IMR-90 (cell line): ENCODE data around the gene MTA3. TPM values are rescaled to one million over a fixed set of nuclear protein-coding genes. Genes with fewer than 3 reads are reported as not detected.

Experiments
- ATAC-seq: fragments of 200-7000 bp; cut with Tn5 transposase; 2 replicates; pipeline ENCODE4 v1.9.1; 2020; ENCODE audit warnings: low read depth, mild to moderate bottlenecking, moderate library complexity
- BruUV-seq: library from RNA; stranded (reverse); fragments of 400-500 nt; replicated peaks from 2 replicates; lab custom pipeline; 2021; lab: Mats Ljungman, UMichigan
- CTCF ChIA-PET: fragments of 300-600 bp; formaldehyde crosslinking; extraction: SDS; loops from one replicate; lab custom pipeline; 2021; ENCODE audit warnings: antibody characterized with exemption; lab: Yijun Ruan, JAX
- POLR2A ChIA-PET: fragments of 300-600 bp; sonication (Branson Sonifier 250); formaldehyde crosslinking; loops from one replicate; lab custom pipeline; 2022; ENCODE audit warnings: antibody characterized with exemption; ENCODE audit not compliant: unreplicated experiment; lab: Charles Lee
- DNase-seq: peaks from one replicate; pipeline ENCODE4 v3.0.0; 2013
- H2AFZ ChIP-seq: replicated peaks from 2 replicates; pipeline ENCODE3; 2013; ENCODE audit warnings: low read length, mild to moderate bottlenecking; ENCODE audit not compliant: poor library complexity
- H2AK5ac ChIP-seq: 2 replicates; pipeline ENCODE4 v1.6.1; 2013; ENCODE audit warnings: low read depth, low read length, inconsistent platforms
- H2AK9ac ChIP-seq: replicated peaks from 2 replicates; pipeline ENCODE3; 2013; ENCODE audit warnings: mild to moderate bottlenecking, low read depth, low read length, moderate library complexity; ENCODE audit not compliant: poor library complexity
- H2BK120ac ChIP-seq: 2 replicates; pipeline ENCODE4 v1.6.1; 2013; ENCODE audit warnings: low read depth, low read length, inconsistent platforms
- H2BK15ac ChIP-seq: 3 replicates; pipeline ENCODE4 v1.6.1; 2013; ENCODE audit warnings: low read depth, low read length, inconsistent platforms
- H2BK20ac ChIP-seq: 2 replicates; pipeline ENCODE4 v1.6.1; 2013; ENCODE audit warnings: low read depth, mild to moderate bottlenecking, inconsistent platforms, low read length, moderate library complexity
- H2BK5ac ChIP-seq: 2 replicates; pipeline ENCODE4 v1.6.1; 2013; ENCODE audit warnings: mild to moderate bottlenecking, low read depth, low read length, inconsistent platforms; ENCODE audit not compliant: poor library complexity, severe bottlenecking
- H3K14ac ChIP-seq: replicated peaks from 2 replicates; pipeline ENCODE4 v1.6.1; 2013; ENCODE audit warnings: low read depth, low read length, inconsistent platforms
- H3K18ac ChIP-seq: 2 replicates; pipeline ENCODE4 v1.6.1; 2013; ENCODE audit warnings: low read depth, low read length, control low read depth
- H3K23ac ChIP-seq: 2 replicates; pipeline ENCODE4 v1.6.1; 2013; ENCODE audit warnings: low read depth, low read length, inconsistent platforms
- H3K27ac ChIP-seq: 2 replicates; pipeline ENCODE4 v1.5.1; 2013; ENCODE audit warnings: mild to moderate bottlenecking, control low read depth, low read length; ENCODE audit not compliant: insufficient read depth
- H3K27me3 ChIP-seq: 2 replicates; pipeline ENCODE4 v1.6.1; 2013; ENCODE audit warnings: low read length; ENCODE audit not compliant: control insufficient read depth, insufficient read depth
- H3K36me3 ChIP-seq: 2 replicates; pipeline ENCODE4 v1.6.1; 2013; ENCODE audit warnings: low read length, mixed read lengths; ENCODE audit not compliant: control insufficient read depth, insufficient read depth
- H3K4ac ChIP-seq: 2 replicates; pipeline ENCODE4 v1.6.1; 2013; ENCODE audit warnings: low read depth, low read length, inconsistent platforms
- H3K4me1 ChIP-seq: 2 replicates; pipeline ENCODE4 v1.6.1; 2013; ENCODE audit warnings: low read length, mixed read lengths; ENCODE audit not compliant: control insufficient read depth, insufficient read depth
- H3K4me2 ChIP-seq: 2 replicates; pipeline ENCODE4 v1.6.1; 2013; ENCODE audit warnings: low read depth, mild to moderate bottlenecking, control low read depth, low read length, moderate library complexity
- H3K4me3 ChIP-seq: 2 replicates; pipeline ENCODE4 v1.5.1; 2013; ENCODE audit warnings: low read depth, mild to moderate bottlenecking, control low read depth, low read length, moderate library complexity; ENCODE audit not compliant: insufficient read depth
- H3K56ac ChIP-seq: 2 replicates; pipeline ENCODE4 v1.6.1; 2013; ENCODE audit warnings: low read length, inconsistent platforms; ENCODE audit not compliant: insufficient read depth; ENCODE audit errors: extremely low read depth
- H3K79me1 ChIP-seq, 2 experiments: 2 replicates each; pipeline ENCODE4 v1.6.1; 2013; ENCODE audit warnings: low read length in 2 of 2, inconsistent platforms in 1 of 2, low read depth in 1 of 2
- H3K9ac ChIP-seq: 2 replicates; pipeline ENCODE4 v1.6.1; 2013; ENCODE audit warnings: low read depth, low read length, control low read depth
- H3K9me1 ChIP-seq: 2 replicates; pipeline ENCODE4 v1.6.1; 2013; ENCODE audit warnings: low read length, inconsistent platforms; ENCODE audit not compliant: insufficient read depth
- H3K9me3 ChIP-seq: 2 replicates; pipeline ENCODE4 v1.6.1; 2013; ENCODE audit warnings: low read length; ENCODE audit not compliant: control insufficient read depth, insufficient read depth
- H4K20me1 ChIP-seq: 2 replicates; pipeline ENCODE4 v1.6.1; 2013; ENCODE audit warnings: low read length, inconsistent platforms; ENCODE audit not compliant: insufficient read depth
- H4K5ac ChIP-seq: 2 replicates; pipeline ENCODE4 v1.6.1; 2013; ENCODE audit warnings: mild to moderate bottlenecking, low read depth, low read length, control low read depth
- H4K8ac ChIP-seq, 2 experiments: 2 replicates each; pipeline ENCODE4 v1.6.1; 2013; ENCODE audit warnings: low read depth in 2 of 2, low read length in 2 of 2, control low read depth in 1 of 2, inconsistent platforms in 1 of 2
- H4K91ac ChIP-seq: 2 replicates; pipeline ENCODE4 v1.6.1; 2013; ENCODE audit warnings: low read depth, low read length, inconsistent platforms; ENCODE audit not compliant: insufficient read depth
- BHLHE40 ChIP-seq: fragments of 150-350 bp; IDR thresholded peaks from 2 replicates; pipeline ENCODE4 v1.6.1; 2016; ENCODE audit warnings: mild to moderate bottlenecking, low read depth, low read length
- CEBPB ChIP-seq: IDR thresholded peaks from 2 replicates; pipeline ENCODE4 v1.6.1; 2012; ENCODE audit warnings: low read depth, low read length, improper control_type of control experiment
- CHD1 ChIP-seq: IDR thresholded peaks from 2 replicates; pipeline ENCODE4 v1.6.1; 2012; ENCODE audit warnings: low read depth, low read length, improper control_type of control experiment
- FOS ChIP-seq: fragments of 150-350 bp; IDR thresholded peaks from 2 replicates; pipeline ENCODE4 v1.6.1; 2016; ENCODE audit warnings: low read depth, low read length
- MAFK ChIP-seq: IDR thresholded peaks from 2 replicates; pipeline ENCODE4 v1.6.1; 2012; ENCODE audit warnings: low read depth, low read length, improper control_type of control experiment
- MAZ ChIP-seq: IDR thresholded peaks from 2 replicates; pipeline ENCODE4 v1.6.1; 2012; ENCODE audit warnings: low read depth, mild to moderate bottlenecking, low read length, improper control_type of control experiment, moderate library complexity, borderline replicate concordance
- MXI1 ChIP-seq: IDR thresholded peaks from 2 replicates; pipeline ENCODE4 v1.6.1; 2012; ENCODE audit warnings: low read depth, mild to moderate bottlenecking, low read length, moderate library complexity, borderline replicate concordance
- NFE2L2 ChIP-seq: fragments of 150-350 bp; IDR thresholded peaks from 2 replicates; pipeline ENCODE4 v1.6.1; 2016; ENCODE audit warnings: low read depth, mild to moderate bottlenecking, low read length
- POLR2A ChIP-seq: IDR thresholded peaks from 2 replicates; pipeline ENCODE4 v1.6.1; 2012; ENCODE audit warnings: mild to moderate bottlenecking, low read depth, low read length
- RAD21 ChIP-seq: IDR thresholded peaks from 2 replicates; pipeline ENCODE4 v1.6.1; 2012; ENCODE audit warnings: low read length, improper control_type of control experiment
- RCOR1 ChIP-seq: IDR thresholded peaks from 2 replicates; pipeline ENCODE4 v1.6.1; 2012; ENCODE audit warnings: mild to moderate bottlenecking, low read length, improper control_type of control experiment; ENCODE audit not compliant: insufficient replicate concordance
- RFX5 ChIP-seq: IDR thresholded peaks from 2 replicates; pipeline ENCODE4 v1.8.0; 2012; ENCODE audit warnings: low read depth, mild to moderate bottlenecking, low read length, moderate library complexity
- SMC3 ChIP-seq: fragments of 150-350 bp; IDR thresholded peaks from 2 replicates; pipeline ENCODE4 v1.6.1; 2016; ENCODE audit warnings: low read depth, mild to moderate bottlenecking, antibody characterized with exemption, low read length, moderate library complexity
- WGBS, 2 experiments: methylation state at CpG; one replicate each; pipeline versions ENCODE4 v1.1.5 to v1.1.7; 2013; ENCODE audit warnings: missing lambda C conversion rate in 2 of 2; ENCODE audit not compliant: insufficient read length in 1 of 2; ENCODE audit errors: extremely low coverage in 2 of 2; 5-methylcytosine and 5-hydroxymethylcytosine counted together
- dilution Hi-C: fragments of 300-500 bp; cut with HindIII; formaldehyde crosslinking; loops from one replicate; pipeline ENCODE4 v1.14.3; 2018; ENCODE audit warnings: low sequenced_read_pairs; ENCODE audit not compliant: unreplicated experiment
- in situ Hi-C: fragments of 300-500 bp; cut with MboI; formaldehyde crosslinking; loops from 3 replicates; pipeline ENCODE4 v1.14.3; 2019; ENCODE audit warnings: low sequenced_read_pairs, inconsistent platforms, mixed read lengths
- intact Hi-C: fragments of 100-400 bp; cut with micrococcal nuclease; formaldehyde crosslinking; loops from 2 replicates; pipeline ENCODE4 v1.10.0; 2022
- polyA plus RNA-seq, 3 experiments: library from polyadenylated mRNA; depleted of rRNA; stranded (reverse); fragments of >200 nt; gene quantifications; 2 replicates each; pipeline ENCODE4 v1.2.3, GENCODE V29; 2012; ENCODE audit warnings: low replicate concordance in 1 of 3
- total RNA-seq: library from RNA; depleted of rRNA; stranded (reverse); fragments of >200 nt; gene quantifications from 2 replicates; pipeline ENCODE4 v1.2.3, GENCODE V29; 2012
- TF ChIP-seq, protein P1 (sequence below): fragments of 150-350 bp; IDR thresholded peaks from 2 replicates; pipeline ENCODE4 v1.6.1; 2016; ENCODE audit warnings: low read depth, mild to moderate bottlenecking, low read length, moderate library complexity, borderline replicate concordance
- TF ChIP-seq, protein P2 (sequence below): fragments of 150-350 bp; IDR thresholded peaks from 2 replicates; pipeline ENCODE4 v1.6.1; 2017; ENCODE audit warnings: mild to moderate bottlenecking, antibody characterized with exemption, low read length, low read depth
- TF ChIP-seq, protein P3 (sequence below): conservative IDR thresholded peaks from 2 replicates; pipeline ENCODE4 v1.5.1; 2012; ENCODE audit warnings: mild to moderate bottlenecking, low read depth, low read length, improper control_type of control experiment

Gene MTA3
- total and polyA plus RNA-seq, 2 of the 4 experiments (the other 2 are of a cell fraction), result 31.9 to 34.3 TPM

DNA sequence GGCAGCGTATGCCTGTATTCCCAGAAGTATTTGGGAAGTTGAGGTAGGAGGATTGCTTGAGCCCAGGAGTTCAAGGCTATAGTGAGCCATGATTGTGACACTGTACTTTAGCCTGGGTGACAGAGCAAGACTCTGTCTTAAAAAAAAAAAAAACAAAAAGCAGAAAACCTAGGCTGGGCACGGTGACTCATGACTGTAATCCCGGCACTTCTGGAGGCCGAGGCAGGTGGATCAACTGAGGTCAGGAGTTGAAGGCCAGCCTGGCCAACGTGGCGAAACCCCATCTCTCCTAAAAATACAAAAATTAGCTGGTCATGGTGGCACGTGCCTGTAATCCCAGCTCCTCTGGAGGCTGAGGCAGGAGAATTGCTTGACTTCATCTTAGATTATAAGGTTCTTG is 46.4 kb downstream of the MTA3 start:
- H2BK15ac ChIP-seq, result no peak overlapping the region
- no peak overlapping the region for H4K5ac ChIP-seq
- peaks cover 8% of the 10 kb centered on the region; the same call in 1 of the 2 replicates for H3K9me1 ChIP-seq
- no peak for DNase-seq
- POLR2A ChIA-PET, result interaction anchor here (0.6 kb wide), 1 partner anchor 273 kb away, joined by 4 read pairs; no protein-coding TSS in a partner anchor
- H4K8ac ChIP-seq, result no peak overlapping the region
- peaks cover 3% of the 10 kb centered on the region; the same call in 1 of the 2 replicates for H4K20me1 ChIP-seq
- H3K23ac ChIP-seq, result no peak overlapping the region
- dilution Hi-C loops, result no loop called here
- H2BK120ac ChIP-seq, result no peak overlapping the region
- no peak overlapping the region for H3K4ac ChIP-seq
- no peak overlapping the region for H3K9ac ChIP-seq
- no peak overlapping the region for H4K91ac ChIP-seq
- no peak overlapping the region for H3K4me2 ChIP-seq
- no peaks in the 10 kb centered on the region for H3K9me3 ChIP-seq
- H3K56ac ChIP-seq, result no peak overlapping the region
- H3K36me3 ChIP-seq, result peaks cover 14% of the 10 kb centered on the region
- H3K14ac ChIP-seq, result no peak overlapping the region
- WGBS, 2 experiments, result no CpG with 5 or more reads among the region's 7 CpGs
- H3K79me1 ChIP-seq, result peaks cover 0 to 24% of the 10 kb centered on the region in 2 experiments
- CTCF ChIA-PET, result no interaction called here
- no peak overlapping the region for H2BK5ac ChIP-seq
- intact Hi-C loops, result loop anchor here (5.0 kb wide), 1 partner anchor 33 kb away; no protein-coding TSS in a partner anchor
- ATAC-seq, result no peak
- in situ Hi-C loops, result no loop called here
- no peaks in the 10 kb centered on the region for H3K27me3 ChIP-seq
- no peak overlapping the region for H3K27ac ChIP-seq
- H3K18ac ChIP-seq, result no peak overlapping the region
- H3K4me3 ChIP-seq, result no peak overlapping the region
- no peak overlapping the region for H2BK20ac ChIP-seq
- H2AFZ ChIP-seq, result no peak overlapping the region
- TF ChIP-seq, protein P1, sequence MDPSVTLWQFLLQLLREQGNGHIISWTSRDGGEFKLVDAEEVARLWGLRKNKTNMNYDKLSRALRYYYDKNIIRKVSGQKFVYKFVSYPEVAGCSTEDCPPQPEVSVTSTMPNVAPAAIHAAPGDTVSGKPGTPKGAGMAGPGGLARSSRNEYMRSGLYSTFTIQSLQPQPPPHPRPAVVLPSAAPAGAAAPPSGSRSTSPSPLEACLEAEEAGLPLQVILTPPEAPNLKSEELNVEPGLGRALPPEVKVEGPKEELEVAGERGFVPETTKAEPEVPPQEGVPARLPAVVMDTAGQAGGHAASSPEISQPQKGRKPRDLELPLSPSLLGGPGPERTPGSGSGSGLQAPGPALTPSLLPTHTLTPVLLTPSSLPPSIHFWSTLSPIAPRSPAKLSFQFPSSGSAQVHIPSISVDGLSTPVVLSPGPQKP, result no peak
- TF ChIP-seq CHD1, result no peak
- TF ChIP-seq, protein P2, sequence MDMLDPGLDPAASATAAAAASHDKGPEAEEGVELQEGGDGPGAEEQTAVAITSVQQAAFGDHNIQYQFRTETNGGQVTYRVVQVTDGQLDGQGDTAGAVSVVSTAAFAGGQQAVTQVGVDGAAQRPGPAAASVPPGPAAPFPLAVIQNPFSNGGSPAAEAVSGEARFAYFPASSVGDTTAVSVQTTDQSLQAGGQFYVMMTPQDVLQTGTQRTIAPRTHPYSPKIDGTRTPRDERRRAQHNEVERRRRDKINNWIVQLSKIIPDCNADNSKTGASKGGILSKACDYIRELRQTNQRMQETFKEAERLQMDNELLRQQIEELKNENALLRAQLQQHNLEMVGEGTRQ, result no peak
- TF ChIP-seq MAZ, result no peak
- TF ChIP-seq SMC3, result no peak
- TF ChIP-seq POLR2A, result no peak
- no peak for TF ChIP-seq NFE2L2
- TF ChIP-seq MAFK, result no peak
- TF ChIP-seq FOS, result no peak
- no peak for TF ChIP-seq MXI1
- no peak for TF ChIP-seq BHLHE40
- no peak for TF ChIP-seq RFX5
- no peak for TF ChIP-seq RAD21
- TF ChIP-seq RCOR1, result no peak
- TF ChIP-seq, protein P3, sequence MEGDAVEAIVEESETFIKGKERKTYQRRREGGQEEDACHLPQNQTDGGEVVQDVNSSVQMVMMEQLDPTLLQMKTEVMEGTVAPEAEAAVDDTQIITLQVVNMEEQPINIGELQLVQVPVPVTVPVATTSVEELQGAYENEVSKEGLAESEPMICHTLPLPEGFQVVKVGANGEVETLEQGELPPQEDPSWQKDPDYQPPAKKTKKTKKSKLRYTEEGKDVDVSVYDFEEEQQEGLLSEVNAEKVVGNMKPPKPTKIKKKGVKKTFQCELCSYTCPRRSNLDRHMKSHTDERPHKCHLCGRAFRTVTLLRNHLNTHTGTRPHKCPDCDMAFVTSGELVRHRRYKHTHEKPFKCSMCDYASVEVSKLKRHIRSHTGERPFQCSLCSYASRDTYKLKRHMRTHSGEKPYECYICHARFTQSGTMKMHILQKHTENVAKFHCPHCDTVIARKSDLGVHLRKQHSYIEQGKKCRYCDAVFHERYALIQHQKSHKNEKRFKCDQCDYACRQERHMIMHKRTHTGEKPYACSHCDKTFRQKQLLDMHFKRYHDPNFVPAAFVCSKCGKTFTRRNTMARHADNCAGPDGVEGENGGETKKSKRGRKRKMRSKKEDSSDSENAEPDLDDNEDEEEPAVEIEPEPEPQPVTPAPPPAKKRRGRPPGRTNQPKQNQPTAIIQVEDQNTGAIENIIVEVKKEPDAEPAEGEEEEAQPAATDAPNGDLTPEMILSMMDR, result no peak
- TF ChIP-seq CEBPB, result no peak
- no peak overlapping the region for H2AK9ac ChIP-seq
- H2AK5ac ChIP-seq, result no peak overlapping the region
- BruUV-seq, result no TSS peak
- H3K4me1 ChIP-seq, result peaks cover 5% of the 10 kb centered on the region
